OCI-LY3 (cell line): ENCODE results near the gene EXD2.

Source experiments
- H2AFZ ChIP-seq: fragments of 200-600, 300-600 bp; shearing (Covaris generic); 2 replicates; pipeline ENCODE4 v1.6.0; 2014; ENCODE audit warnings: antibody characterized with exemption, low read depth, low read length
- H3K27ac ChIP-seq: fragments of 200-600, 300-600 bp; sonication (generic); 2 replicates; pipeline ENCODE4 v1.5.1; 2014; ENCODE audit warnings: mild to moderate bottlenecking, low read length, moderate library complexity, mixed read lengths
- H3K27me3 ChIP-seq: fragments of 200-600, 300-600 bp; sonication (generic); 2 replicates; pipeline ENCODE4 v1.6.1; 2014; ENCODE audit warnings: low read depth, low read length, mixed read lengths
- H3K36me3 ChIP-seq: fragments of 200-600, 300-600 bp; sonication (generic); replicated peaks from 2 replicates; pipeline ENCODE3; 2014; ENCODE audit warnings: low read depth, low read length, mixed read lengths
- H3K4me1 ChIP-seq: fragments of 300-600, 200-600 bp; sonication (generic); 2 replicates; pipeline ENCODE4 v1.6.1; 2014; ENCODE audit warnings: low read length, mixed read lengths
- H3K4me2 ChIP-seq: fragments of 200-600, 300-600 bp; sonication (generic); 2 replicates; pipeline ENCODE4 v1.6.1; 2014; ENCODE audit warnings: low read length, mixed read lengths
- H3K4me3 ChIP-seq: fragments of 300-600, 200-600 bp; sonication (generic); 2 replicates; pipeline ENCODE4 v1.5.1; 2014; ENCODE audit warnings: antibody characterized with exemption, mild to moderate bottlenecking, low read length, moderate library complexity
- H3K79me2 ChIP-seq: fragments of 300-600, 200-600 bp; shearing (Covaris generic); 2 replicates; pipeline ENCODE4 v1.6.1; 2014; ENCODE audit warnings: mild to moderate bottlenecking, low read length, mixed read lengths
- H3K9ac ChIP-seq: fragments of 300-600, 200-600 bp; shearing (Covaris generic); 2 replicates; pipeline ENCODE4 v1.6.0; 2014; ENCODE audit warnings: mild to moderate bottlenecking, low read length, moderate library complexity
- H3K9me3 ChIP-seq: fragments of 200-600, 300-600 bp; shearing (Covaris generic); 2 replicates; pipeline ENCODE4 v1.6.1; 2014; ENCODE audit warnings: low read length, mixed read lengths; ENCODE audit not compliant: insufficient read depth
- H4K20me1 ChIP-seq: fragments of 200-600, 300-600 bp; sonication (generic); 2 replicates; pipeline ENCODE4 v1.6.1; 2016; ENCODE audit warnings: low read length, mixed read lengths; ENCODE audit not compliant: insufficient read depth
- EZH2phosphoT487 ChIP-seq: fragments of 200-600 bp; shearing (Covaris generic); IDR thresholded peaks from 2 replicates; pipeline ENCODE4 v1.6.1; 2018; ENCODE audit warnings: antibody characterized with exemption, mixed run types, low read depth
- TF ChIP-seq, protein P1 (sequence below): fragments of 200-600, 300-600 bp; sonication (generic); IDR thresholded peaks from 2 replicates; pipeline ENCODE4 v1.5.1; 2014; ENCODE audit warnings: antibody characterized with exemption, low read length, low read depth

EXD2 gene

GRCh38 chr14:69226736-69227135, 35.4 kb downstream of the EXD2 start:
- TF ChIP-seq EZH2phosphoT487: no peak
- TF ChIP-seq, protein P1, sequence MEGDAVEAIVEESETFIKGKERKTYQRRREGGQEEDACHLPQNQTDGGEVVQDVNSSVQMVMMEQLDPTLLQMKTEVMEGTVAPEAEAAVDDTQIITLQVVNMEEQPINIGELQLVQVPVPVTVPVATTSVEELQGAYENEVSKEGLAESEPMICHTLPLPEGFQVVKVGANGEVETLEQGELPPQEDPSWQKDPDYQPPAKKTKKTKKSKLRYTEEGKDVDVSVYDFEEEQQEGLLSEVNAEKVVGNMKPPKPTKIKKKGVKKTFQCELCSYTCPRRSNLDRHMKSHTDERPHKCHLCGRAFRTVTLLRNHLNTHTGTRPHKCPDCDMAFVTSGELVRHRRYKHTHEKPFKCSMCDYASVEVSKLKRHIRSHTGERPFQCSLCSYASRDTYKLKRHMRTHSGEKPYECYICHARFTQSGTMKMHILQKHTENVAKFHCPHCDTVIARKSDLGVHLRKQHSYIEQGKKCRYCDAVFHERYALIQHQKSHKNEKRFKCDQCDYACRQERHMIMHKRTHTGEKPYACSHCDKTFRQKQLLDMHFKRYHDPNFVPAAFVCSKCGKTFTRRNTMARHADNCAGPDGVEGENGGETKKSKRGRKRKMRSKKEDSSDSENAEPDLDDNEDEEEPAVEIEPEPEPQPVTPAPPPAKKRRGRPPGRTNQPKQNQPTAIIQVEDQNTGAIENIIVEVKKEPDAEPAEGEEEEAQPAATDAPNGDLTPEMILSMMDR: no peak
- Histone ChIP-seq H4K20me1 (no peaks in the 10 kb centered on the region), H2AFZ (no peak overlapping the region), H3K27me3 (no peaks in the 10 kb centered on the region), H3K4me3 (no peak overlapping the region), H3K9me3 (no peaks in the 10 kb centered on the region), H3K9ac (no peak overlapping the region), H3K27ac (no peak overlapping the region), H3K79me2 (no peaks in the 10 kb centered on the region), H3K36me3 (no peaks in the 10 kb centered on the region), H3K4me2 (no peak overlapping the region), H3K4me1 (no peaks in the 10 kb centered on the region)

- Histone ChIP-seq H3K27ac (no peak overlapping the region), H3K4me1 (no peaks in the 10 kb centered on the region), H3K9ac (no peak overlapping the region), H3K27me3 (no peaks in the 10 kb centered on the region), H3K4me3 (no peak overlapping the region), H3K36me3 (no peaks in the 10 kb centered on the region), H3K79me2 (no peaks in the 10 kb centered on the region), H3K4me2 (no peak overlapping the region), H4K20me1 (no peaks in the 10 kb centered on the region), H3K9me3 (no peaks in the 10 kb centered on the region), H2AFZ (no peak overlapping the region)
- TF ChIP-seq, protein P1: no peak
- TF ChIP-seq EZH2phosphoT487: no peak
These were observed 40.2 kb downstream of the EXD2 start for GRCh38 chr14:69231486-69231885.

GRCh38 chr14:69232388-69232787, 41.1 kb downstream of the EXD2 start:
- Histone ChIP-seq H4K20me1 (no peaks in the 10 kb centered on the region), H2AFZ (no peak overlapping the region), H3K27me3 (no peaks in the 10 kb centered on the region), H3K4me2 (no peak overlapping the region), H3K4me3 (no peak overlapping the region), H3K27ac (no peak overlapping the region), H3K9me3 (no peaks in the 10 kb centered on the region), H3K4me1 (no peaks in the 10 kb centered on the region), H3K79me2 (no peaks in the 10 kb centered on the region), H3K36me3 (no peaks in the 10 kb centered on the region), H3K9ac (no peak overlapping the region)
- TF ChIP-seq EZH2phosphoT487: no peak
- TF ChIP-seq, protein P1: no peak

DNA sequence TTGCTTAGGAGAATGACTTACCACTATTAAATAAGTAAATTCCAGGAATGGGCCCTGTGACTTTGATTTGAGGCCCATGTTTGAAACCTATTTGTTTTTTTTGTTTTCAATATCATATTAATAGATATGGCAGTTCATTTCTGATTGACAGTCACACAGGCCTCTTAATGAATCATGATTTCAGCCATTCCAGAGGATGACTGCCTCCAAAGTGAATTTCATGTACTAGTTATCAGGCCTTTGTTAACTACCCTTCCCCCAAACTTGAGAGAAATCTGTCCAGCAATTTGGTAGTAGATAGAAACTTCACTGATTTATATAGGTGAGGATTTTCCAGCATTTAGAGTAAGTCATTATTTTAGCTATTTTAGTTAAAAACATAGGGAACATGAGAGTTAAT, 42.8 kb downstream of the EXD2 start:
- Histone ChIP-seq H2AFZ (no peak overlapping the region), H3K4me2 (no peak overlapping the region), H3K9me3 (no peaks in the 10 kb centered on the region), H3K4me1 (no peaks in the 10 kb centered on the region), H3K36me3 (no peaks in the 10 kb centered on the region), H4K20me1 (no peaks in the 10 kb centered on the region), H3K4me3 (no peak overlapping the region), H3K9ac (no peak overlapping the region), H3K27me3 (no peaks in the 10 kb centered on the region), H3K79me2 (no peaks in the 10 kb centered on the region), H3K27ac (no peak overlapping the region)
- no peak for TF ChIP-seq EZH2phosphoT487
- TF ChIP-seq, protein P1: no peak
